KBM-7 (cell line): ENCODE results near the gene SLC25A45.

Experiments
- DNase-seq: peaks from one replicate; pipeline ENCODE4 v3.0.0-alpha.2; 2015
- in situ Hi-C: fragments of 300-500 bp; cut with MboI; formaldehyde crosslinking; loops from 2 replicates; pipeline ENCODE4 v1.14.3; 2020; ENCODE audit warnings: low sequenced_read_pairs, low pct_unique_long_range_greater_than_20kb, mixed read lengths

Gene SLC25A45

DNA sequence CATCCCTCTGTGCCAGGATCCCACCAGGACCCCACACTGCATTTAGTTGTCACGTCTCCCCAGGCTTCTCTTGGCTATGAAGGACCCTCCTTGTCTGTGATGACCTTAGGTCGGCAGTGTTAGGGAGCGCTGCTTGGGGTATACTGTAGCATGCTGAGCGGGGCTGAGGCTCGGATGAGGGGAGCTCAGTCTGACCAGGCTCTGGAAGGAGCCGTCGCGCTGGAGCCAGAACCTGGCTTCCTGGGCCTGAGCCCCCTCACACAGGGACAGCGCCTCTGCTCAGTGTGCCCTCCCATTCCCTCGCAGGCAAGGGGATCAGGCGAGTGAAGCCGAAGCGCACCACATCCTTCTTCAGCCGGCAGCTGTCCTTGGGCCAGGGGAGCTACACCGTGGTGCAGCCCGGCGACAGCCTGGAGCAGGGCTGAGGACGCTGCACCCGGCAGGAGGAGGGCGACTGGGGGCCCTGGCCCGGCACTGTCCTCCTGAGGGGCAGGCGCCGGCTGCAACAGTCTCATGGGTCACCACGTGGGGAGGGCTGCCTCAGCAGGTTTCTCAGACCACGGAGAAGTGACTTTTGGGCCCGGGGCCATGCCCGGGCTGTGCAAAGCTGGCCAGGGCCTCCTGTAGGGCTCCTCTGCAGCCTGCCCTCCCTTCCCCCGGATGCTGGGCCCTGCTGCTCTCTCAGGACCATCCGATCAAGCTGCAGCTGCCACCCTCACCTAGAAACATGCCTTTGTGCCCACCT, 28.7 kb upstream of the SLC25A45 start:
- in situ Hi-C loops: no loop called here
- no peak for DNase-seq

GRCh38 chr11:65404638-65405339, 22.3 kb upstream of the SLC25A45 start:
- DNase-seq: no peak
- in situ Hi-C loops: no loop called here

DNA sequence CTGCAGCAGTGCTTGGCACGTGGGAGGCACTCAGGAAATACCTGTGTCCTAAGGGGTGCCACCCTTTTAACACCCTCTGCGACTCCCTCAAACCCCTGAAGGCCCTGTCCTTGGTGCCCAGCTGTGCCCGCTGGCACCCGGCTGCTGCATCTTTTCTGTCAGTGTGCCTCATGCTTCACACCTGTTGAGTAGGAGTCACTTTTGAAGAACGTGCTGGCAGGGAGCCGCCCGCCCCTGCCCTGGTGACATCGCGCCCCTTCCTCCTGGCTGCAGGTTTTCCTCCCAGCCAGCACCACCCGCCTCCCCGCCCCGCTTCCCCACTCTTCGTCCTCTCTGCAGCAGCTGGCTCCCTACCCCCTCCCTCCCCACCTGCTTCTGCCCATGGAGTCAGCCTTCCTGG, 21.8 kb upstream of the SLC25A45 start:
- in situ Hi-C loops: no loop called here

GRCh38 chr11:65403607-65404121, 21.2 kb upstream of the SLC25A45 start:
- in situ Hi-C loops: no loop called here
- peak; percentile 93 for DNase-seq

More for the DNA sequence above, 21.8 kb upstream of the SLC25A45 start:
- peak; percentile 51 for DNase-seq

GRCh38 chr11:65402790-65403189, 20.3 kb upstream of the SLC25A45 start:
- DNase-seq: no peak
- in situ Hi-C loops: no loop called here

GRCh38 chr11:65401803-65402248, 19.4 kb upstream of the SLC25A45 start:
- in situ Hi-C loops: no loop called here
- DNase-seq: no peak

DNA sequence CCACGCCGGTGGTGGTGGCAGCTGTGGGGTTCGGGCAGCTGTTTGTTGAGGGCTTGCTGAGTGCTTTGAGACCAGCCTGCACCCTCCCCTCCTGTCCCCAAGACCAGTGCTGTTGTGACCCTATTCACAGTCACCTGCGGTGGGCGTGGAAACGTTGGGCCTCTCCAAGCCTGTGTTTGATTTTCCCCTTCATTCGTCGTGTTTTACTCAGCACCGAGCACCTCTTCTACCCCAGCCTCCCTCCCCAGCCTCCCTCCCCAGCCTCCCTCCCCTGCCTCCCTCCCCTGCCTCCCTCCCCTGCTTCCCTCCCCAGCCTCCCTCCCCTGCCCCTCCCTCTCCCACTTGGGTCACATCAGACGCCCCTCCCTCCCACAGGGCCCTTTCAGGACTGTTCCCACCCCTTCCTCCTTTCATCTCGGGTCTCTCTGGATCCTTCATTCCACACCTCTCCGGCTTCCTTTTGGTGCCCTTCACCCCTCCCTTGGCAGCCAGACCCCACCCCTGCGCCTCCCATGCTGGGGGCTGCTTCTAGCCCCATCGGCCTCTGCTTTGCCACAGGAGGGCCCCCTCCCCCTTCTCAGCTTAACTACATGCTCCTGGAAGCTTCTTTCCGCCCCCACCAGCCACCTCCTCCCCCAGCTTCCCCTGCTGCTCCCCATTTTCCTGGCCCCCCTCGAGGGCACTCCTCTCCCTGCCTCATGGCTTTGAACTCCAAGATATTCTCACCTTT, 18.8 kb upstream of the SLC25A45 start:
- no peak for DNase-seq
- in situ Hi-C loops: no loop called here

DNA sequence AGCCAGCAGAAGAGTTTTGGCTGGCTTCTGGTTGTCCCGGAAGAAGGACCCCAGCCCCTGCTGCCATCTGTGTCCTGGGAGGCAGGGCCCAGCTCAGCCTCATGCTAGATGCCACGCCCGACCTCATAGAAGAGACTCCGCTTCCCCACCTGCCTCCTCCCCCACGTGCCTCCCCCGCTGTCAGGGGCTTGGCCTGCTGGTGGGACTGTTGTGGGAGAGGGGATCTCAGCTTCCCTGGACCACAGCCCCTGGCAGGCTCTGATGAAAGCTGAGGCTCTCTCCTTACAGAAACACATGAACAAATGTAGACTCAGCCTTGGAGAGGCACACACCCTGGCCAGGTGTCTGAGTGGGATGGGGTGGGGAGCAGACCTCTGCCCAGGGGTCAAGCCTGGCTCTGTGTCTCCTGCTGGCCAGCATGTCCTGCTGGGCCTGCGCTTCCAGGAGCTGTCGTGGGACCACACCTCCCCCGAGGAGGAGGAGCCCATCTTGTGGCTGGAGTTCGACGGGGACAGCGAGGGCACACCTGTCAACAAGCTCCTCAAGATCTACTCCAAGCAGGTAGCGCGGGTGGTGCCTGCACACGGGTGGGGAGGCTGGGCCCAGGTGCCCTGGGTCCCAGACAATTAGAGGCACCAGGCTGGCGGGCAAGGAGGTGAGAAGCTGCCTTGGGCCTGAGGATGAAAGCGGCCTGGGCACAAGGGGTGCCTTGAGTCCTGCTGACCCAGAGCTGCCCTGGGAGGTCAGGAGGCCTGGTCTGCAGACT, 18.0 kb upstream of the SLC25A45 start:
- DNase-seq: no peak
- in situ Hi-C loops: no loop called here

DNA sequence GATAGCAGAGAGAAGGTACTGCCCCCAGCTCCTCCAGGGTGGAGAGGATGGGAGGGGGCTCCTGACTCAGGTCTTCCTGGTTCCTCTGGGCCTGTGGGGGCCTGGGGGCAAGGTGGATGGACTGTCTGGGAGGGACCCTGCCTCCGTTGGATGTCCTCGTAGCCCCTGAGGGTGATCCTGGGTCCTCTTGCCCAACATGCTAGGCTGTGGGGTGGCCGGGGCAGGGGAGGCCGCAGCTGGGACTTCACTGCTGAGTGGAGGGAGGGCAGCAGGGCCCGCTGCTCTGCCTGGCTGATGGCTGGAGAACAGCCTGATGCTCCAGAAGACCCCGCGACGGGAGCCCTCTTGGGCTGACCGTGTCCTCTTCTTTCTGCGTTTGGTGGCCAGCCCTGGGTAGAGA, 17.4 kb upstream of the SLC25A45 start:
- in situ Hi-C loops: no loop called here
- no peak for DNase-seq

GRCh38 chr11:65399249-65399648, 16.8 kb upstream of the SLC25A45 start:
- in situ Hi-C loops: no loop called here
- DNase-seq: no peak

- in situ Hi-C loops: no loop called here
- no peak for DNase-seq
Observed at GRCh38 chr11:65398362-65398910, 16.0 kb upstream of the SLC25A45 start.

DNA sequence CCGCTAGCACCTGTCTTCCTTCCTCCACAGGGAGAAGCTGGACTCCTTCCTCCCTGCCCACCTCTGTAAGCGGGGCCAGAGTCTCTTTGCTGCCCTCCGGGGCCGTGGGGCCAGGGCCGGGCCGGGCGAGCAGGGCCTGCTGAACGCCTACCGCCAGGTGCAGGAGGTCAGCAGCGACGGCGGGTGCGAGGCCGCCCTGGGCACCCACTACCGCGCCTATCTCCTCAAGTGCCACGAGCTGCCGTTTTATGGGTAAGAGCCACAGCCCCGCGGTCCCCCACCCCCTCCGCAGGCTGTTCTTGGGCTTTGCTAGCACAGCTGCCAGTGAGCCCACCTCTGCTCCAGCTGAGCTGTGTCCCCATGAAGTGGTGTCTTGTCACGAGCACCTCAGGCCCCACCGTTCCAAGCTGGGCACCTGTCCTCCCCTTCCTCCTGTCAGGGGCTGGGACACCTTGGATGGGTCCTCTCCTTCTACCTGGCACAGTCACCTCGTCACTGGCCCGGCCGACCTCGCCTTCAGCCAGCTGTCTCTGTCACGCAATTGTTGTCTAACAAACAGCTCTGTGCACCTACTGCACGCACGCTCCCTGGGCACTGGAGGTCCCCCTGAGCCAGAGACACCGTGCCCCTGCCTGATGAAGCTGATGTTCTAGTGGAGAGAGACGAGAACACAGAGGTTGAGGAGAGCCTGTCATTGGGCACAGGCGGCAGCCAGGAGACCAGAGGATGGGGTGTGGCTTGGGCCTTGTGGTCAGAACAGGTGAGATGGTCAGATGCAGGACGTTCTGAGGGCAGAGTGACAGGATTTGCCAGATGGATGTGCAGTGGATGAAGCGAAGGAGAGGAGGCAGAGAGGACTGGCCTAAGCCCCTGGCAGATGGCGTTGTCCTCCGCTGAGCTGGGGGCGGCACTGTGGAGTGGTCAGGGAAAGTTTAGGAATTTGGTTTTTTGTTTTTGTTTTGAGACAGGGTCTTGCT, 14.6 kb upstream of the SLC25A45 start:
- DNase-seq: no peak
- in situ Hi-C loops: no loop called here

- no peak for DNase-seq
- in situ Hi-C loops: no loop called here
Observed at GRCh38 chr11:65395961-65396530, 13.6 kb upstream of the SLC25A45 start.

GRCh38 chr11:65394125-65394536, 11.7 kb upstream of the SLC25A45 start:
- in situ Hi-C loops: no loop called here
- DNase-seq: no peak

DNA sequence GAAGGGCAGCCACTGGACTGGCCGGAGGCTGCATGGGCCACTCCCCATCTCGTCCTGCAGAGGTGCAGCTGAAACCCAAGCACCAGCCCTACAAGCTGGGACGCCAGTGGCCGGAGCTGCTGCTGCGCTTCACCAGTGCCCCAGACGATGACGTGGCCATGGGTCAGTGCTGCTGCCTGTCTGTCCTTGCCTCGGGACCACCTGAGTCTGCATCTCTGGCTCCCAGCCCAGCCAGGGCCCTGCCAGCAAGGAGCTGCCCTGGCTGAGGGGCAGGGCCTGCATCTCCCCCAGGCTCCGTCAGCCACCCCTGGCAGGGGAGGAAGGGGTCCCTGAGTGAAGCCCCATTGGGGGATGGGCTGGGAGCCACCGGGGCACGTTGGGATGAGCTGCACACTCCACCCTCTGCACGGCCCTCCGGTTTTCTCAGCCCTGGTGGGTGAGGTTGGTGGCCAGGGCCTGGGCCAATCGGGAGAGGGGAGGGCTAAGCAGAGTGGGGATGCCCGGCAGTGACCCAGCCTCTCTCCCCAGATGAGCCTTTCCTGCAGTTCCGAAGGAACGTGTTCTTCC, 11.2 kb upstream of the SLC25A45 start:
- in situ Hi-C loops: no loop called here
- DNase-seq: no peak

DNA sequence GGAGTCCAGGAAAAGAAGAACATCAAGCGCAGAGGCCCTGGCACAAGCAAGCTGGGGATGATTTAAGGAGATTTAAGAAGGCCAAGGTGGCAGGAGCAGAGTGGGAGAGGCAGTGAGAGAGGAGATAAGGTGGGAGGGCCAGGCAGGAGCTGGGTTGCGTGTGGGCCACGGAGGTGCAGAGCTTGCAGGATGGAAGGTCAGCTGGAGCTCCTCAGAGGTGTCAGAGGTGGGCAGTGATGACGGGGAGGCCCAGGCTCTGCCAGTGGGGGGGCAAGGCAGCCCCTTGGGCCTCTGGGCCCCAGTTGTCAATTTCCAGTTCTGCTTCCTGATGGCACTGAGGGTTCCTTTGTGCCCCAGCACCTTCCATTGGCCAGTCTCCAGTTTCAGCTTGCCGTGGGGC, 10.5 kb upstream of the SLC25A45 start:
- no peak for DNase-seq
- in situ Hi-C loops: no loop called here

DNA sequence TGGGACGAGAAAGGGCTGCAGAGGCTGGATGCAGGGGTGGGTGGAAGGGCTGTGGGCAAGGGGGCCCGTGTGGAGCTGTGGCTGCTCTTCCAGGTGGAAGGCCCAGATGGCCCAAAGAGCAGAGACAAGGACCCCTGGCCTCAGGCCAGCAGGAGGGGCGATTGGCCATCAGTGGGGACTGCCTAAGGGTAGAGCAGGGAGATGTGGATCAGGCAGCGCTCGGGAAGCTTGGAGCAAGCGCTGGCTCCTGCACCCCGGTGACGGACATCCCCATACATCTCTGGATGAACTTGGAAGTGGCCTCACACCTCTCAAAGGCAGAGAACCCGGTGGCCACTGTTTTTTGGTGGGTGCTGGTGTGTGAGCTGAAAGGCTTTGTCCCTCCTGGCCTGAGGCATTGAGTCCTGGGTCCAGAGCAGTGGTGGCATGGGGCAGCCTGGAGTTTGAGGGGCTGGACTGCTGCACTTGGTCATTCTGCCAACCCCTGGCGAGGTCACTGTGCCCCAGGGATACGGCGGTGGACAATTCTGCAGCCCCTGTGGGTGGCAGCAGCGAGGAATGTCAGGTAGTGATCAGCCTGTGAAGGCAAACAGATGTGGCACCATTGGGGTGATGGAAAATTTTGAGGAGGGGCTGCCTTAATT, 9.9 kb upstream of the SLC25A45 start:
- DNase-seq: no peak
- in situ Hi-C loops: no loop called here
